H9 (cell line): Measurements from ENCODE around the gene ATP1B2. TPM values are rescaled to one million over a fixed set of nuclear protein-coding genes. Genes with fewer than 3 reads are reported as not detected.

Source experiments
- DNase-seq: peaks from one replicate; pipeline ENCODE4 v3.0.0-alpha.2; 2017
- H2AFZ ChIP-seq: one replicate; pipeline ENCODE4 v1.6.1; 2013; ENCODE audit warnings: mild to moderate bottlenecking, low read length, control low read depth, moderate library complexity
- H2AK5ac ChIP-seq: 2 replicates; pipeline ENCODE4 v1.6.1; 2013; ENCODE audit warnings: low read length, control low read depth, mixed read lengths; ENCODE audit not compliant: insufficient read length
- H2BK120ac ChIP-seq: one replicate; pipeline ENCODE4 v1.6.1; 2013; ENCODE audit warnings: low read depth, mild to moderate bottlenecking, low read length, control low read depth, inconsistent platforms; ENCODE audit not compliant: poor library complexity, severe bottlenecking
- H2BK12ac ChIP-seq: 2 replicates; pipeline ENCODE4 v1.6.1; 2013; ENCODE audit warnings: low read length, control low read depth, mixed read lengths, low read depth; ENCODE audit not compliant: insufficient read length
- H2BK15ac ChIP-seq: 2 replicates; pipeline ENCODE4 v1.6.1; 2013; ENCODE audit warnings: low read depth, low read length, control low read depth
- H2BK20ac ChIP-seq: one replicate; pipeline ENCODE4 v1.6.1; 2013; ENCODE audit warnings: low read depth, mild to moderate bottlenecking, low read length, control low read depth, inconsistent platforms; ENCODE audit not compliant: poor library complexity, severe bottlenecking
- H2BK5ac ChIP-seq: 2 replicates; pipeline ENCODE4 v1.6.1; 2013; ENCODE audit warnings: low read length, control low read depth, mixed read lengths; ENCODE audit not compliant: insufficient read length
- H3K14ac ChIP-seq: 2 replicates; pipeline ENCODE4 v1.6.1; 2013; ENCODE audit warnings: low read length, control low read depth; ENCODE audit not compliant: insufficient read depth
- H3K18ac ChIP-seq: 2 replicates; pipeline ENCODE4 v1.6.1; 2013; ENCODE audit warnings: low read depth, mild to moderate bottlenecking, mixed read lengths, low read length, control low read depth; ENCODE audit not compliant: insufficient read length
- H3K23ac ChIP-seq: 2 replicates; pipeline ENCODE4 v1.6.1; 2013; ENCODE audit warnings: low read length, control low read depth, mixed read lengths, low read depth; ENCODE audit not compliant: insufficient read length
- H3K23me2 ChIP-seq: 2 replicates; pipeline ENCODE4 v1.6.1; 2013; ENCODE audit warnings: low read depth, mild to moderate bottlenecking, mixed read lengths, low read length, control low read depth; ENCODE audit not compliant: insufficient read length, poor library complexity, severe bottlenecking
- H3K27ac ChIP-seq: 2 replicates; pipeline ENCODE4 v1.5.1; 2013; ENCODE audit warnings: low read length, control low read depth, mixed read lengths, low read depth; ENCODE audit not compliant: insufficient read length
- H3K27me3 ChIP-seq: 2 replicates; pipeline ENCODE4 v1.6.1; 2013; ENCODE audit warnings: low read length, control low read depth, inconsistent platforms; ENCODE audit not compliant: insufficient read depth
- H3K4ac ChIP-seq: 2 replicates; pipeline ENCODE4 v1.6.1; 2013; ENCODE audit warnings: low read depth, mild to moderate bottlenecking, control low read depth, inconsistent platforms, low read length, moderate library complexity
- H3K4me1 ChIP-seq: 2 replicates; pipeline ENCODE4 v1.6.1; 2013; ENCODE audit warnings: low read length, control low read depth, inconsistent platforms; ENCODE audit not compliant: insufficient read depth
- H3K4me2 ChIP-seq: 2 replicates; pipeline ENCODE4 v1.6.1; 2013; ENCODE audit warnings: low read length, control low read depth, mixed read lengths; ENCODE audit not compliant: insufficient read length, insufficient read depth
- H3K56ac ChIP-seq: 2 replicates; pipeline ENCODE4 v1.6.1; 2013; ENCODE audit warnings: low read depth, mild to moderate bottlenecking, mixed read lengths, low read length, control low read depth; ENCODE audit not compliant: insufficient read length
- H3K79me1 ChIP-seq: 2 replicates; pipeline ENCODE4 v1.6.1; 2013; ENCODE audit warnings: low read depth, mild to moderate bottlenecking, moderate library complexity, low read length, control low read depth, inconsistent platforms; ENCODE audit not compliant: insufficient read depth, poor library complexity, severe bottlenecking
- H3K79me2 ChIP-seq: 2 replicates; pipeline ENCODE4 v1.6.1; 2013; ENCODE audit warnings: low read length, control low read depth, inconsistent platforms; ENCODE audit not compliant: insufficient read depth
- H3K9ac ChIP-seq: 2 replicates; pipeline ENCODE4 v1.6.1; 2013; ENCODE audit warnings: low read length, control low read depth, mixed read lengths; ENCODE audit not compliant: insufficient read length; ENCODE audit errors: extremely low read depth
- H3K9me3 ChIP-seq: one replicate; pipeline ENCODE4 v1.6.1; 2013; ENCODE audit warnings: low read depth, low read length, inconsistent platforms; ENCODE audit not compliant: control insufficient read depth
- H3T11ph ChIP-seq: one replicate; pipeline ENCODE4 v1.6.1; 2013; ENCODE audit warnings: mild to moderate bottlenecking, low read length, control low read depth, inconsistent platforms
- H4K20me1 ChIP-seq: one replicate; pipeline ENCODE4 v1.6.1; 2013; ENCODE audit not compliant: control insufficient read depth, insufficient read length, insufficient read depth
- H4K5ac ChIP-seq: 2 replicates; pipeline ENCODE4 v1.6.1; 2013; ENCODE audit warnings: low read depth, mild to moderate bottlenecking, mixed read lengths, low read length, control low read depth; ENCODE audit not compliant: insufficient read length
- H4K8ac ChIP-seq: replicated peaks from 2 replicates; pipeline ENCODE4 v1.6.1; 2013; ENCODE audit warnings: low read length, control low read depth, mixed read lengths, low read depth; ENCODE audit not compliant: insufficient read length
- H4K91ac ChIP-seq: 2 replicates; pipeline ENCODE4 v1.6.1; 2013; ENCODE audit warnings: low read depth, mild to moderate bottlenecking, moderate library complexity, mixed read lengths, low read length, control low read depth; ENCODE audit not compliant: insufficient read length
- H3K27ac Mint-ChIP-seq, 3 experiments: 2 replicates in 2 of 3; 3 replicates in 1 of 3; pipeline ENCODE4 v1.8.0; 2020 to 2021; ENCODE audit warnings: mixed read lengths in 3 of 3, mild to moderate bottlenecking in 1 of 3, moderate library complexity in 1 of 3
- H3K27me3 Mint-ChIP-seq: 2 replicates; pipeline ENCODE4 v1.8.0; 2021; ENCODE audit warnings: low read depth, mild to moderate bottlenecking, moderate library complexity, mixed read lengths
- H3K36me3 Mint-ChIP-seq, 3 experiments: 2 replicates in 2 of 3; 3 replicates in 1 of 3; pipeline ENCODE4 v1.8.0; 2020 to 2021; ENCODE audit warnings: low read depth in 3 of 3, mixed read lengths in 3 of 3; ENCODE audit not compliant: insufficient read depth in 1 of 3
- H3K4me1 Mint-ChIP-seq, 2 experiments: 2 replicates each; pipeline ENCODE4 v1.8.0; 2020; ENCODE audit warnings: mixed read lengths in 2 of 2
- H3K4me3 Mint-ChIP-seq, 2 experiments: 2 replicates in 1 of 2; 3 replicates in 1 of 2; pipeline ENCODE4 v1.8.0; 2020 to 2021; ENCODE audit warnings: mild to moderate bottlenecking in 2 of 2, mixed read lengths in 2 of 2, moderate library complexity in 1 of 2
- H3K9me3 Mint-ChIP-seq, 2 experiments: 2 replicates in 1 of 2; 3 replicates in 1 of 2; pipeline ENCODE4 v1.8.0; 2020; ENCODE audit warnings: mild to moderate bottlenecking in 2 of 2, mixed read lengths in 2 of 2, moderate library complexity in 1 of 2
- WGBS: extraction: QIAGEN DNeasy Blood & Tissue Kit; methylation state at CpG from one replicate; pipeline ENCODE4 v1.1.7; 2013; ENCODE audit warnings: missing lambda C conversion rate, low lambda C conversion rate, mixed read lengths; ENCODE audit not compliant: insufficient read length; ENCODE audit errors: extremely low coverage; 5-methylcytosine and 5-hydroxymethylcytosine counted together
- total RNA-seq: library from RNA; stranded (reverse); gene quantifications from 2 replicates; pipeline ENCODE4 v1.2.1, GENCODE V29; 2021
- TF ChIP-seq, protein P1 (sequence below): fragments of 200-600 bp; sonication (generic); conservative IDR thresholded peaks from 3 replicates; pipeline ENCODE4 v1.8.0; 2021; ENCODE audit warnings: antibody characterized with exemption, mild to moderate bottlenecking

ATP1B2 gene
- total RNA-seq, 1 experiment from 2014 or later, result 16.2 TPM

- Mint-ChIP-seq H3K9me3 (no peaks in the 10 kb centered on the region), H3K27ac (peak overlapping the region in 2 of 3 experiments; percentile 96; a peak in 4 of 7 replicates), H3K36me3 (peaks cover 4 to 19% (median 15%) of the 10 kb centered on the region in 3 experiments), H3K4me3 (peak overlapping the region; percentile 90 to 94), H3K4me1 (peaks cover 10 to 11% of the 10 kb centered on the region in 2 experiments), H3K27me3 (peaks cover 2% of the 10 kb centered on the region; the same call in 1 of the 2 replicates)
- no peak for DNase-seq
- TF ChIP-seq, protein P1, sequence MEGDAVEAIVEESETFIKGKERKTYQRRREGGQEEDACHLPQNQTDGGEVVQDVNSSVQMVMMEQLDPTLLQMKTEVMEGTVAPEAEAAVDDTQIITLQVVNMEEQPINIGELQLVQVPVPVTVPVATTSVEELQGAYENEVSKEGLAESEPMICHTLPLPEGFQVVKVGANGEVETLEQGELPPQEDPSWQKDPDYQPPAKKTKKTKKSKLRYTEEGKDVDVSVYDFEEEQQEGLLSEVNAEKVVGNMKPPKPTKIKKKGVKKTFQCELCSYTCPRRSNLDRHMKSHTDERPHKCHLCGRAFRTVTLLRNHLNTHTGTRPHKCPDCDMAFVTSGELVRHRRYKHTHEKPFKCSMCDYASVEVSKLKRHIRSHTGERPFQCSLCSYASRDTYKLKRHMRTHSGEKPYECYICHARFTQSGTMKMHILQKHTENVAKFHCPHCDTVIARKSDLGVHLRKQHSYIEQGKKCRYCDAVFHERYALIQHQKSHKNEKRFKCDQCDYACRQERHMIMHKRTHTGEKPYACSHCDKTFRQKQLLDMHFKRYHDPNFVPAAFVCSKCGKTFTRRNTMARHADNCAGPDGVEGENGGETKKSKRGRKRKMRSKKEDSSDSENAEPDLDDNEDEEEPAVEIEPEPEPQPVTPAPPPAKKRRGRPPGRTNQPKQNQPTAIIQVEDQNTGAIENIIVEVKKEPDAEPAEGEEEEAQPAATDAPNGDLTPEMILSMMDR, result no peak
- Histone ChIP-seq H2BK120ac (no peak overlapping the region), H3K23me2 (peaks cover 8% of the 10 kb centered on the region), H3K18ac (no peak overlapping the region), H2BK12ac (no peak overlapping the region), H3K4ac (no peak overlapping the region), H3T11ph (no peak overlapping the region), H2AFZ (no peak overlapping the region), H3K56ac (no peak overlapping the region), H3K27ac (no peak overlapping the region), H3K27me3 (no peaks in the 10 kb centered on the region), H2BK20ac (no peak overlapping the region), H2AK5ac (no peak overlapping the region), H4K20me1 (no peaks in the 10 kb centered on the region), H3K4me2 (peak overlapping the region; percentile 94), H3K14ac (no peak overlapping the region; the same call in 1 of the 2 replicates), H4K91ac (no peak overlapping the region), H3K23ac (no peak overlapping the region), H4K5ac (no peak overlapping the region), H3K79me2 (no peaks in the 10 kb centered on the region), H3K9ac (peak overlapping the region; percentile 80), H3K79me1 (no peaks in the 10 kb centered on the region), H3K4me1 (no peaks in the 10 kb centered on the region), H2BK15ac (no peak overlapping the region), H2BK5ac (no peak overlapping the region), H3K9me3 (no peaks in the 10 kb centered on the region), H4K8ac (no peak overlapping the region)
- WGBS, result no CpG with 5 or more reads among the region's 6 CpGs
These were observed 23.8 kb upstream of the ATP1B2 start for GRCh38 chr17:7626956-7627249.
